Measurements from ENCODE around the gene RALA.
A peak's percentile ranks its signal among the peaks of the same experiment; 100 is the strongest.
"Not testable (repeated sequence)": the region's sequence is repeated elsewhere in the genome, so short reads cannot be mapped to it uniquely, and the experiment has no call there.

RALA gene

DNA sequence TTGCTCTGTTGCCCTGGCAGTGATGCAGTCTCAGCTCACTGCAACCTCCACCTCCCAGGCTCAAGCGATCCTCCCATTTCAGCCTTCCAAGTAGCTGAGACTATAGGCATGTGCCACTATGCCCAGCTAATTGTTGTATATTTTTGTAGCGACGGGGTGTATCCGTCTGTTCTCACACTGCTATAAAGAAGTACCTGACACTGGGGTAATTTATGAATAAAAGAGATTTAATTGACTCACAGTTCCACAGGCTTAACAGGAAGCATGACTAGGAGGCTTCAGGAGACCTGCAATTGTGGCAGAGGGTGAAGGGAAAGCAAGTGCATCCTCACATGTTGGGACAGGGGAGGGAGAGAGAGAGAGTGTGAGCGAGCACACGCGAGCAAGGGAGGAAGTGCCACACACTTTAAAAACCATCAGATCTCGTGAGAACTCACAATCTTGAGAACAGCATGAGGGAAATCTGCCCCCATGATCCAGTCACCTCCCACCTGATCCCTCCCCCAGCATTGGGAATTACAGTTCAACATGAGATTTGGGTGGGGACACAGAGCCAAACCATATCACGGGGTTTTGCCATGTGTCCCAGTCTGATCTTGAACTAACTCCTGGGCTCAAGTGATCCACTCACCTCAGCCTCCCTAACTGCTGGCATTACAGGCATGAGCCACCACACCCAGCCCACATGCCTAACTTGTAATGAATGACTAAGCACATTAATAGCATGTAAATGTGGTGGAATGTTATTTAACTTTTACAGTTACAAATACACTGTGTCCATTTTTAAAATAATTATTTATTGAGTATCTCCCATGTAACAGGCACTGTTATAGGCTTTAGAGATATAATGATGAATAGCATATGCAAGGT, 65.5 kb downstream of the RALA start:
- no peak for DNase-seq

DNA sequence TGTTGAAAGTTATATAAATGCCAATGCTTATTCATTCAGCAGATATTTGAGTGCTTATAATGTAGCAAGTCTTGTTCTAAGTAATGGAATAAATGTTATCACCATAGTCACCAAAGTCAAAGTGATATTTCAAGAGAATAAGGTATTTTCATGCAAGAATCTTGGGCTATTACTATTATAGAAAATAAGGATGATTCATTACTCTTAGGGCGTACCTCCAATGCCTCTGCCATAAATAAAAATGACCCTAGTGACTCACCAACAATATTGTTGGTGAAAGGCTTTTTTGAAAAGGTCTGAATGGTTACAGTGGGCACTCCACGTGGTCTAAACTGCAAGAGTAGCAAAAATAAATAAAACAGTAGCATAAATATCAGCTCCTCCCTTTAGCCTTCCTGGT, 68.4 kb downstream of the RALA start:
- DNase-seq: no peak

DNA sequence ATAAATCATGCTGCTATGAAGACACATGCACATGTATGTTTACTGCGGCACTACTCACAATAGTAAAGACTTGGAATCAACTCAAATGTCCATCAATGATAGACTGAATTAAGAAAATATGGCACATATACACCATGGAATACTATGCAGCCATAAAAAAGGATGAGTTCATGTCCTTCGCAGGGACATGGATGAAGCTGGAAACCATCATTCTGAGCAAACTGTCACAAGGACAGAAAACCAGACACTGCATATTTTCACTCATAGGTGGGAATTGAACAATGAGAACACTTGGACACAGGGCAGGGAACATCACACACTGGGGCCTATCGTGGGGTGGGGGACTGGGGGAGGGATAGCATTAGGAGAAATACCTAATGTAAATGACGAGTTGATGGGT, 69.7 kb downstream of the RALA start:
- not testable (repeated sequence) for DNase-seq

DNA sequence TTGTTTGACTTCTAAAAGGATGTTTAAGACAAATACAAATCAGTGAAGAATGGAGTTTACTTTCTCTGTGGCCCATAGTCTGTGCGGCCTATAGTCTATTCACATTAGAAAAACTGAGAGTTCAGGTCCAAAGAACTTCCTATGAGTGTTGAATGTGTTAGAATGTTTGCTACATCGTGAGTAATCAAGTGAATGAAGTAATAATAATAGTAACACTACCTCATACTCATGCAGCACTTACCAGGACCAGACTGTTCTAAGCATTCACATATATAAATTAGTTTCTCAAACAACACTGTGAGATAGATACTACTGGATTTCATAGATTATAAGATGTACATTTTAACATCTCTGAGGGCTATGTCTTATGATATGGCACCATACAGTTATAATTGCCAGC, 70.4 kb downstream of the RALA start:
- DNase-seq: no peak

DNA sequence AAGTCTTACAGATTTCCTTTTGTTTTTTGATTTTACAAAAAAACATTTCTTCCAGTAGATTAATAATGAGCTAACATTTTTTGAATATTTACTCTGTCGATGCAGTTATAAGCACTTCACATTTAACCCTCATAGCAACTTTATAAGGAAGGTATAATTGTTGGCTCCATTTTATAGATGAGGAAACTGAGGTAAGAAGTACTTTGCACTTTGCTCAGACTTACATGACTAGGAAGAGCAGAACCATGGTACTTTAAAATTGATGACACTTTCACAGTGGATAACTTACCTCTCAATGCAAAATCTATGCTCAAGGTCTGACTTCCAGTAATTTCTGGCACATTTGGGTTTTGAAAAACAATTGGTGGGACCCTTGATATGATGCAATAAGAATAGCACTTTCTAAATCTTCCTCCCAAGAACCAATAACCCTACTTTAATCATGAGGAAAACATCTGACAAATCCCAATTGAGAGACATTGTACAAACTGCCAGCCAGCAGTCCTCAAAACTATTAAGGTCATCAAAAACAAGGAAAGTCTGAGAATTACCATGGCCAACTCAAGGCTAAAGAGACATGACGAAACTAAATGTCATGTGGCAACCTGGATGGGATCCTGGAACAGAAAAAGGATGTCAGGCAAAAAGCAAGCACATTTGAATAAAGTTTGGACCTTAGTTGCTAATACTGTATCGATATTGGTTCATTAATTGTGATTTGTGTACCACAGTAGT, 72.6 kb downstream of the RALA start:
- DNase-seq: no peak

DNA sequence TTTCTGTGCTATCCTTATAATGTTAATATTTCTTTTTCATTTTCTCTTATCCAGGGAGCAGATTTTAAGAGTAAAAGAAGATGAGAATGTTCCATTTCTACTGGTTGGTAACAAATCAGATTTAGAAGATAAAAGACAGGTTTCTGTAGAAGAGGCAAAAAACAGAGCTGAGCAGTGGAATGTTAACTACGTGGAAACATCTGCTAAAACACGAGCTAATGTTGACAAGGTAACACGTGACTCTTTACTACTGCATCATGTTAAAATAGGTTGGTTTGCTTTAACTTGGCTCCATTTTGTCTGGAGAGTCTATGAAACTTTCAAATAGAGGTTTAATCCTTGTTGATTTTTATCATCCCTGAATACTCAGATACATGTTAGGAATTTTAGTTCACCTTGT, 73.3 kb downstream of the RALA start:
- no peak for DNase-seq

DNA sequence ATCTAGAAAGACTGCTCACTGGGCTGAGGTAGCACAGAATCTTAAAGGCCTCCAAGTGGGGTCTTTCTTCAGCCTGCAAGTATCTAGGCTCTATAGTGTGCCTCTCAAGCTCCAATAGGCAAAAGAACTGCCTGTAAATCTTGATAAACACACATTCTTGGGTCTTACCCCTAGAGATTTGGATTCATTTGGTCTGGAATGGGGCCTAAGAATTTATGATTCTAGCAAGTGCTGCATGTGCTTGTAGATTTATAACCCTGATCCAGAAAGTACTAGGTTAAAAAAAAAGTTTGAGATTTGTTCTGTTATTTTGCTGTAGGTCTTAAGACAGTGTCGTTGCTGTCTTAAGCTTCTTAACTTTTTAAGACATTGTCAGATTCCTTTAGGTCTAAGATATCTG, 74.1 kb downstream of the RALA start:
- DNase-seq: no peak

DNA sequence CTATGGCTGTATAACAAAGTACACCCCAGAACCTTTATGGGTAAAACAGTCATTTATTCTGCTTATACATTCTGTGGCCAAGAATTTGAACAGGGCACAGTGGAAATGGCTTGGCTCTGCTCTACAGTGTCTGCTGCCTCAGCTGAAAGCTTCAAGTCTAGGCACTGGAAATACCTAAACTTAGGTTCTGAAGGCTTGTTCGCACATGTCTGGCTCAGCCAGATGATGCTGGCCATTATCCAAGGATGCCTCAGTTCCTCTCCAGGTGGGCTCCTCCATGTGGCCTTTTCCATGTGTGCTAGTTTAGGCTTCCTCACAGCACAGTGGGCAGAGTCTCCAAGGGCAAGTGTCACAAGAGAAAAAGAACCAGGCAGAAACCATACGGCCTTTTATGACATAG, 76.8 kb downstream of the RALA start:
- no peak for DNase-seq

DNA sequence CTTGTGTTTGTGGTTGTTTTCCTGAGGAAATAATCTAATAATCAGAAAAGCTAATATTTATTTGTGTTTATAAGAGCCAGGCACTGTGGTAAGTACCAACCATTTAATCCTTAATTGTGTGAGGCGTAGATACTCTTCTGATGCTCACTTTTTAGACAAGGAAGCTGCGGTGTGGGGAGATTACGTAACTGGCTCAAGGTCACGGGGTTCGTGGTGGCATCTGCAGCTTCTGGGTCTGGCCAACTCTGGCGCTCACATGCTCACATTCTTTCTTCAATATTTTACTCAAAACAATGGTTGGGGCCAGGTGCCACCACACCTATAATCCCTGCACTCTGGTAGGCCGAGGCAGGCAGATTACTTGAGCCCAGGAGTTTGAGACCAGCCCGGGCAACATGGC, 77.6 kb downstream of the RALA start:
- no peak for DNase-seq

DNA sequence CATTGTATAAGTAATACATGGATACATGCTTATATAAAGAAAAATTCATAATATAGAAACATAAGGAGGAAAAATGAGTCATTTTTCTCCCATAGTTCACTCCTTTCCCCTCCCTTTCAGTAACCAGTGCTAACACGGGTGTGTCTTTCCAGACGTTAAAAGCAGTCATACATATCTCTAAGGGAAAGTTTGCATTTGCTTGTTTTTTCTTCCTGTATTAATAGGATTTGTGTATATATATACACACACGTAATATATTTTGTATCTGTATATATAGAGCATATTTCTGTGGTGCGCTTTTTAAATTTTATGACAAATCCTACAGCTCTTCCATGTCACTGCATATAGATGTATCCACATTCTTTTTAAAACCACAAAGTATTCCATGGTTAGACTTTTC, 78.8 kb downstream of the RALA start:
- DNase-seq: no peak

DNA sequence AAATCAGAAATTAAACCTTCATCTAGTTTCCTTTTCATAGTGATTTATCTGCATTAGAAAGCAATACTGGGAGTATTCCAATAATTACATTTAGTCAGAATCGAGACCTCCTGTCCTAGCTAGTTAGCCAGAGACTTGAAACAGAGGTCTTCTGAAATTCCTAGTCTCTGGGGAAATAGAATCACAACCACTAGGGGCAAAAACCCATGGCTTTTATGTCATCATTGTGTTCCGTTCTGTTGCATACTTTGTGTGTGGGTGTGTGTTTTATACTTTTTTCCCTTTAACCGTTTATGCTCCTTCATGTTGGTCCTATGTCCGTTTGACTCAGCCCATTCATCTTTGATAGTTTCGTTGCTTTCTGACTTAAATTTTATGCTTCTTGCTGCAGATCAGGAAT, 79.8 kb downstream of the RALA start:
- DNase-seq: no peak

DNA sequence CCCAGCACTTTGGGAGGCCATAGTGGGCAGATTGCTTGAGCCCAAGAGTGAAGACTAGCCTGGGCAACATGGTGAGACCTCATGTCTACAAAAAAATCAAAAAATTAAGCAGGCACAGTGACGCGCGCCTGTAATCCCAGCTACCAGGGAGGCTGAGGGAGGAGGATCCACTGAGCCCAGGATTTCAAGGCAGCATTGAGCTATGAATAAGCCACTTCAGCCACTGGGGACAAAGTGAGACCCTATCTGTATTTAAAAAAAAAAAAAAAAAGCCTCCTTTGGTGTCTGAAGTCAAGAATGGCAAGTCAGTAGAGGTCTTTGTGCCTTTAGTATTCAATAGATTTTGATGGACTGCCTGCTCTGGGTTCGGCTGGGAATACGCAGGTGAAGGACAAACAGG, 85.7 kb downstream of the RALA start:
- no peak for DNase-seq

DNA sequence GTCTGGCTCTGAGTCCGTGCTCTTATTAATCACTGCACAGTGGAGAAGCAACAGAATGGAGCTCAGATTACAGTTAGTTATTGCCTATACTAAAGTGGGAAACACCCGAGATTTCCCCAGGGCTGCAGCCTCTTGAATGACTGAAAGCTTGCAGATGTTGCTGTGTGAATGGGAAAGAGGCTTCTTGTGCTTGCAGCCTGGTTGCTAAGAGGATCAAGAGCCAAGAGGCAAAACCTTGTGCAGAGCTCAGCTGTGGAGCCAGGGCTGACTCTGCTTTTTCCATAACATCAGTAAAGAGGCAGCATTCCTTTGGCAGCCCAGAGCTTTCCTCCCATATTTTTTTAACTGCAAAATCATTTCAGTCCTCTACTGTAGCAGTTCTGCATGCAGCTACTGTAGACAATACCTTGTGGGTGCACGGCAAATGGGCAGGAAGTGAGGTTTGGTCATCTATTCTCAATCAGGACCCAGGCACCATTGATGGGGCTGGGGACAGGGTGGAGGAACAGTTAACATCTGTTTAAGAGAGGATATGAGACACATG, 86.5 kb downstream of the RALA start:
- peak; percentile 93 for DNase-seq

DNA sequence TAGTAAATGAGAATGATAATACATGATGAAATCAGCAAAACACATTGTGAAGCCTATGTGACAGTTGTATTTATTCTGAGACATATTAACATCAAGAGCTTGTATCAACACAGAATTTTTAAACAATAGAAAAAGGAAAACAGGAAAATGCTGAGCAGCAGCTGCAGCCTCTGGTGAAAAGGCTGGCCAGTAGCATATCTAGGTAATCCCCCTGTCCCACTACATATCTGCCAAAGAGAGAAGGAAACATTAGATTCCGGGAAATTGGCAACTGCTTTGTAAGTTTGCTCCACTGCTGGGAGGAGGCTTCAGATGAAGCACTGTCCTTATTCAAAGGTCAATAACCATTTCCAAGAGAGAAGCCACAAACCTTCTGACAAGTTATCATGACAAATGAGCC, 89.4 kb downstream of the RALA start:
- DNase-seq: no peak

DNA sequence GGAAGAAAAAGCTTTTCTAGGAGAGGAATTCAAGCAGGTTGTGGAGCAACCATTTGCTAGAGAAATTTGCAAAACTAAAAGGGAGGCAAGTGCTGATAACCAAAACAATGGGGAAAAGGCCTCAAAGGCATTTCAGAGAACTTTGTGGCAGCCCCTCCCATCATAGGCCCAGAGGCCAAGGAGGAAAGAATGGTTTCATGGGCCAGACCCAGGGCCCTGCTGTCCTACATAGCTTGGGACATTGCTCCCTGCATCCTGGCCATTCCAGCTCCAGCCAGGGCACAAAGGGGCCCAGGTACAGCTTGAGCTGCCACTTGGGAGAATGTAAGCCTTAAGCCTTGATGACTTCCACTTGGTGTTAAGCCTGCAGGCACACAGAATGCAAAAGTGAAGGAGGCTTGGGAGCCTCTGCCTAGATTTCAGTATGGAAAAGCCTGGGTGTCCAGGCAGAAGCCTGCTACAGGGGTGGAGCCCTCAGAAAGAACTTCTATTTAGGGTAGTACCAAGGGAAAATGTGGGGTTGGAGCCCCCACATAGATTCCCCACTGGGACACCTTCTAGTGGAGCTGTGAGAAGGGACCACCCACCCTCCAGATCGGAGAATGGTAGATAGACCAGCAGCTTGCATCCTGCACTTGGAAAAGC, 91.2 kb downstream of the RALA start:
- no peak for DNase-seq

DNA sequence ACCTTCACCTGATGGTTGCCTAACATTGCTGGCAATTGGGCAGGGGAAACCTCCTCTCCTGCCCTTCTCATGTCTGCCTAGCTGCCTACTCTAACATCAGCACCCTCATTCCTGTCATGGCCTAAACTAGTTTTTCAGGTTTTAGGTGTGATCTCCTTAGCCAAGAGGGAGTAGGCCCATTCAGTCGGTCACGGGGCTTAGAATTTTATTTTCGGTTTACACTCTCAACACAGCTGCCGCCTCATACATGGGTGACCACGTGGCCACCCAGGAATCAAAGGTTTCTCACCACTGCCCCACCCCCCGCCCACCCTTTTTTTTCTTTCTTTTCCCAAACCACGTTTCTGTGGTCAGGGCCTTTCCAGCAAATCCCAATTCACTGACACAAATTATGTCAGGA, 97.2 kb downstream of the RALA start:
- no peak for DNase-seq

DNA sequence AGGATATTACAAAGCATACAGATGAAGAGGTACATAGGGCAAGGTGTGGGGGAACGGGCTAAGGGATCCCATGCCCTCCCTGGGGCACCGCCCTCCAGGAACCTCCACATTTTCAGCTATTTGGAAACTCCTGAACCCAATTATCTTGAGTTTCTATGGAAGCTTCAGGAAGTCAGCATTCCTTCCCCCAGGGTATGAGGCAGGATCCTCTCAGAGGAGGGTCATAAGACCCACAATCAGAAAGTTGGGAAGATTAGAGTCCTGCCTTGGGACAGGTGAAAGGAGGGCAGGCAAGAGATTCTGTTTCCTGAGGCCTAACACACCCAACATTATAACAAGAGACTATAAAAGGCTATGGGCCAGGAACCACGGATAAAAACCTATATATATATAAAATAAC, 98.0 kb downstream of the RALA start:
- DNase-seq: no peak

DNA sequence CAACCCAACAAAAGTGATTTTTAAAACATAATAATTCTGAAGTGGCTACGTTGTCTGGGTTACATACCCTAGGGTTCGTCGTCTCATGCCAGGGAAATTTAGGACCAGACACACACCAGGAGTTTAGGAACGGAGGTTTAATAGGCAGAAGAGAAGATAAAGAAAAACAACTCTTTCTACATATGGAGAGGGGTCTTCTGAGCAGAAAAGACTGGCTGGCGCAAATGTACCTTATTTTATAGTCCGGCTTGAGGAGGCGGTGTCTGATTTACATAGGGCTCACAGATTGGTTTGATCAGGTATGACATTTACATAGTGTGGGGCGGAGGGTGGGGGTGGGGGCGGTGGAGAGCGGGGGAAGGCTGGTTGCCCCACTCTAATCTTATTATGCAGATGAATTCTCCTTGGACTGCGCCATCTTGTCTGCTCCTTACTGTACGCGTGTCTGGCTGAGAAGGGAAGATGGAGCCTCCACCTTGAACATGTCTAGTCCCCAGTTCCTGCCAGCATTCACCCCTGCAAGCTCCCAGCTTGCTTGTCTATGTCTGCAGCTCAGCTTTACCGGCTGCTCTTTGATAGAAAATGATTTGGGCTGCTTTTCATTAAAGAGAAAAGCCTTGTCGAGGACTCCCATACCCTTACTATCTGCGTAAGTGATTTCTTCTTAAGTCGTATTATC, 98.7 kb downstream of the RALA start:
- DNase-seq: no peak

DNA sequence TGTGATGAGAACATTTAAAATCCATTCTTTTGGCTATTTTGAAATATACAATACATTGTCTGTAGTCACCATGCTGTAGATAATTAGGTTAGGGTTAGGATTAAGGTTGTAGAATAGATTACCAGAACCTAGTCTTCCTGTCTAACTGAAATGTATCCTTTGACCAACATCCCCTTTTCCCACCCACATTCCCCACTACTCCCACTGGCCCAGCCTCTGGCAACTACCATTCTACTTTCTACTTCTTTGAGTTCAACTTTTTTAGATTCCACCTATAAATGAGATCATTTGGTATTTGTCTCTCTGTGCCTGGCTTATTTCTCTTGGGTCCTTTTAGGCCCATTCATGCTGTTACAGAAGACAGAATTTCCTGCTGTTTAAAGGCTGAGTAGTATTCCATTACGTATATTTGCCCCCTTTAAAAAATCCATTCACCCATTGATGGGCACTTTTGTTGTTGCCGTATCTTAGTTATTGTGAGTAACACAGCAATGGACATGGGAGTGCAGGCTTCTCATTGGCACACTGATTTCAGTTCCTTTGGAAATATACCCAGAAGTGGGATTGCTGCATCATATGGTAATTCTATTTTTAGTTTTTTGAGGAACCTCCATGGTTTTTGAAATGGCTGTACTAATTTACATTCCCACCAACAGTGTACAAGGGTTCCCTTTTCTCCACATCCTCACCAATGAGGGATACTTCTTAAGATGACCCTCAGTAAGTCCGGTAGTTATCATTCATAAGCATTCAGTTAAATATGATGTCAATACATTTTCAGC, 104.0 kb downstream of the RALA start:
- DNase-seq: no peak

DNA sequence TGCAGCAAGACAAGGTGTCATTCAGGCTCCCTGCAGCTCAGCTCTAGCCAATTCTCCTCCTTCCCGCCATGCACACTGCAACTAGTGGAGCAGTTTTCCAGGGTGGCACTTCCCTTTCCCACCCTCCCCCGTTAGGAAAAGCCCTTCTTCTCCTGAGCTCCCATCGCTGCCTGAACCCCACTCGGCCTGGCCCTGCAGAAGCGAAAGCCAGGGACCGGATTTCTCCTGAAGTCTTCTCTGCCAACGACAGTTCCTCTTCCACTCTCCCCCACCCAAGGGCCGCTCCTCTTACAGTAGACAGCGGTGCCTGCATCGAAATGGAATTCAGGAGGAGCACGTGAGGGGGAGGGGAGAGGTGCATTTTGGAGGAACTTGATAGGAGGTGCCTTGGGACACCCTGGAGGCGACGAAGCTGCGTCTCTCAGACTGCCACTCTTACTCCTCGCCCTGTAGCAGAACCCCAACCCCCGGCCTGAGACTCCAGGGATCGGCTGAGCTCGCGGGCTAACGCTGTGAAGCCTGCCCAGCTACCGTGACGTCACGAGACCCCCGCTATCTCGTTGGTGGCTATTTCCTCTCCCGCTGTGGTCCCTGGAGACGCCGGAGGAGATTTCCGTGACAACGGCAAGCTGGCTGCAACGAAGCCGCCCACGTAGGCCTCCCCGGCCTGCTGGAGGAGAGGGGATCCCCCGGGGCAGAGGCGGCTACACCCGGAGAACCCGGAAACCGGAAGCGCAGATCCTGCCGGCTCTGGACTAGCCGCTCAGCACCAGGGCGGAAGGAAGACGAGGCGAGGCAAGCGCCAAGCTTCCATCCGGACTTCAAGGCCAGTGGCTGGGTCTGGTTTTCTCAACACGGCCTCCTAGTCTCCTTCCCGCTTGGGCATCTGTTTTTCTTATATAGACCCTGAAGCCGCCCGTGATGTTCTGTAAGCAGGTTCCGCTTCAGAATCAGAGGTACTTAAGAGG, 109.7 kb downstream of the RALA start:
- DNase-seq: peak; percentile 98
